HFF-Myc (cell line): Measurements from ENCODE around the gene CHRNA4.
A peak's percentile ranks its signal among the peaks of the same experiment; 100 is the strongest.

Experiments
- DNase-seq: peaks from one replicate; pipeline ENCODE4 v3.0.0-alpha.2; 2011; ENCODE audit warnings: low read depth; ENCODE audit errors: extremely low read depth
- H3K4me3 ChIP-seq: replicated peaks from 2 replicates; pipeline ENCODE4 v1.5.1; 2011; ENCODE audit warnings: low read depth, mild to moderate bottlenecking, control low read depth, low read length
- CTCF ChIP-seq: IDR thresholded peaks from 2 replicates; pipeline ENCODE4 v1.5.1; 2012; ENCODE audit warnings: mild to moderate bottlenecking, low read depth, low read length, control low read depth; ENCODE audit errors: missing control alignments

CHRNA4 gene

GRCh38 chr20:63311186-63311832 is 49.8 kb downstream of the CHRNA4 start:
- no peak for TF ChIP-seq CTCF
- no peak overlapping the region for H3K4me3 ChIP-seq
- no peak for DNase-seq

- DNase-seq: no peak
- TF ChIP-seq CTCF: no peak
- H3K4me3 ChIP-seq: no peak overlapping the region
These were observed 50.7 kb downstream of the CHRNA4 start for GRCh38 chr20:63310265-63310991.

GRCh38 chr20:63309261-63310071 is 51.7 kb downstream of the CHRNA4 start:
- TF ChIP-seq CTCF: peak; percentile 80
- DNase-seq: no peak
- H3K4me3 ChIP-seq: no peak overlapping the region

GRCh38 chr20:63308218-63308911 is 52.8 kb downstream of the CHRNA4 start:
- no peak overlapping the region for H3K4me3 ChIP-seq
- DNase-seq: no peak
- no peak for TF ChIP-seq CTCF

- no peak overlapping the region for H3K4me3 ChIP-seq
- TF ChIP-seq CTCF: no peak
- no peak for DNase-seq
These were observed 53.5 kb downstream of the CHRNA4 start for GRCh38 chr20:63307538-63308217.
